GM10847 (cell line): Measurements from ENCODE around the gene ODF4.

Experiments
- POLR2A ChIP-seq: IDR thresholded peaks from 2 replicates; pipeline ENCODE4 v1.6.1; 2011; ENCODE audit not compliant: insufficient read length; ENCODE audit errors: extremely low read depth

ODF4 gene

DNA sequence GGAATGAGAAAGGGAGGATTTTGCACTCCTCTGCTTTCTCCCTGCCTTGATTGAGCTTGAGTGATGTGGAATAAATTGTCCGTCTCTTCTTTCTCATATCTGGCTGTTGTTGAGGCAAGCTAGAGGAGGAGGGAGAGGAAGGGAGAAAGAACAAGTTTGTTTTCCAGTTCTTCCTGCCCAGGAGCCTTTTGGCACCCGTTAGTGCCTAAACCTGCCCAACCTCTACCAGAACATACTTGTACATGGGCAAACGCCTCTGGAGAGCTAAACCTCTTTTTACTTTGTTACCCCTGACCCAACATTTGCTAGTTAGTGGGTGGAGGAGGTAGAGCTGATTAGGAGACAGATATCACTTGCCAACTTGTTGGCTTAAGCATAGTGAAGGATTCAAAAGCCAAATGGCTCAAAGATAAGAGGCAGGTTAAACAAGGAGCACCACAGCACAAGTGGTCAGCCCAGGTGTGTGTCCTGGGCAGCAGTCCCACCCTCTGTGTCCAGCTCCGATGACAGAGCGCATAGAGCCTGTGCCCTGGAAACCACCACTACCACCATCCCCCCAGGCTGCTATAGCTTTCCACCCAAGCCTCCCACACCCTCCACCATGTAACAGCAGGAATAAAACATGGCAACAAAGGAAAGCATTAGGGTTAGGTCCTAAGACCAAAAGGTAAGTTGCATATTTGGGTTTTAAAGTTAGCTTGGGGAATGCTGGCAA is 6.5 kb downstream of the ODF4 start:
- no peak for TF ChIP-seq POLR2A

DNA sequence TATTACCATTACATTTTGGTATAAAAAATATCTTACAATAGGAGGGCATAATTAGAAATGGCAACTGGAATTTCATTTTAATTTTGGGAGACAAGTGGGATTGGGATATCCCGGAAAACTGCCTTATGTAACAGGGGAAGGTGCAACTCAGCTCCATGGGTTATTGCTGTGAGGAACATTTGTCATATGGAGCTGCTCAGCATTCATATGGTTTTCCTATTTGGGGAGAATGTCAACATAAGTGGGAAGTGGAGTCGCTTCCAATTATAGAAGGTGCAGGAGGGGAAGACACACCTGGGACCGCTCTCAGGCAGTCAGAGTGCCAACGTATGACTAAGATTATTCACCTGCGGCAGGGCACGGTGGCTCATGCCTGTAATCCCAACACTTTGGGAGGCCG is 10.7 kb downstream of the ODF4 start:
- no peak for TF ChIP-seq POLR2A

DNA sequence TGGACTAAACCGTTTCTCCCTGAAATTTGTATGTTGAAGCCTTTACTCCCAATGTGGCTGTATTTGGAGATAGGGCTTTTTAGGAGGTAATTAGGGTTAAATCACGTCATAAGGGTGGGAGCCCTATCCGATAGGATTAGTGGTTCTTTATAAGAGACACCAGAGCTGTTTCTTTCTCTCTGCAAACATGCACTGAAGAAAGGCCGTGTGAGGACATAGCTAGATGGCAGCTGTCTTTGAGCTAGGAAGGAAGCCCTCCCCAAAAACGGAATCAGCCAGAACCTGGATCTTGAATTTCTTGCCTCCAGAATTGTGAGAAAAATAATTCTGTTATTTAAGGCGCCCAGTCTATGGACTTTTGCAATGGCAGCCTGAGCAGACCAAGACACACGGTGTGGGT is 14.1 kb downstream of the ODF4 start:
- TF ChIP-seq POLR2A = no peak

DNA sequence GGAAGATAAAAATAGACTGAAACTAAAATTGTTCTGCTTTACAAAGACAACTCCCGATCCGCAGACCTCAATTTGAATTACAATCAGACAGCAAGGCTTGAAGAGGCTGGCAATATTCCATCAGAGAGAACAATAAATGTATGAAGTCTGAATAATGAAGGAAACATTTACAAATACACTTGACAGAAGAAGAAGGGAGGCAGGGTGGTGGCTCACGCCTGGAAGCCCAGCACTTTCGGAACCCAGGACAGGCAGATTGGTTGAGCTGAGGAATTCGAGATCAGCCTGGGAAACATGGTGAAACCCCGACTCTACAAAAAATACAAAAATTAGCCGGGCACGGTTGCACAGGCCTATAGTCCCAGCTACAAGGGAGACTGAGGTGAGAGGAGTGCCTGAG is 14.6 kb downstream of the ODF4 start:
- no peak for TF ChIP-seq POLR2A

DNA sequence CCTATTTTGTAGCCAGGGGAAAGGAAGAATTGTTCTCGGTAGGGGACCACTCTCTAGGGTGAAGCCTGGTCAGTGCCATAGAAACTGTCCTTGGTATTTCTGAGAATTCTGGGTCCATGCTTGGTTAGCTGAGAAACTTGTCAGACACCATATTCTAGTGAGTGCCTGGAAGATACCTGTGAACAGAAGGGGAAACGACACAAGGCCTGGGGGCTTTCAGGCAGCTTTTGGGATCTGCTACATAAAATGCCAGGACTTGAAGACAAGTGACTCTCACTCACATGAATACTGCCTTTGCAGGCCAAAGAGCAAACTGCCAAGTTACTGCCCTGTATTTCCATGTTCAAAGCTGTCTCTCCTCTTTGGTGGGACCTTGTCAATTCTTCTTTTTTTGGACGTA is 18.3 kb downstream of the ODF4 start:
- no peak for TF ChIP-seq POLR2A

DNA sequence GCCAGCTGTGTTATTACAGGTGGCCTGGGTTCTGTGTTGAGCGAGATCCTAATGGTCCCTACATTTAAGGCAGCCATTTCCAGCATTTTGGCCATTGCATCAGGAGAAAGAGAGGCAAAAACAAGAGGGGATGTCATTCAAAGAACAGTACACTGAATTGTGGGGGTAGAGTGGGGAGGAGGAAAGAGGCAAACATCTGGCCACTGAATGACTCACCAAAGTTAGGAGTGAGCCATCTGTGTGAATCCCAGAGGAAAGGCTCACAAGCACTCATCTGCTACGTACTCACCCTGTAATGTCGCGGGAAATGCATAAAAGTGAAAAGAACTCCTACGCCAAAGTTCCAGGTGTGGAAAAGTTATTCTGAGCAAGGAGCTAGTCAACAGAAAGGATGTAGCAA is 20.1 kb downstream of the ODF4 start:
- no peak for TF ChIP-seq POLR2A

DNA sequence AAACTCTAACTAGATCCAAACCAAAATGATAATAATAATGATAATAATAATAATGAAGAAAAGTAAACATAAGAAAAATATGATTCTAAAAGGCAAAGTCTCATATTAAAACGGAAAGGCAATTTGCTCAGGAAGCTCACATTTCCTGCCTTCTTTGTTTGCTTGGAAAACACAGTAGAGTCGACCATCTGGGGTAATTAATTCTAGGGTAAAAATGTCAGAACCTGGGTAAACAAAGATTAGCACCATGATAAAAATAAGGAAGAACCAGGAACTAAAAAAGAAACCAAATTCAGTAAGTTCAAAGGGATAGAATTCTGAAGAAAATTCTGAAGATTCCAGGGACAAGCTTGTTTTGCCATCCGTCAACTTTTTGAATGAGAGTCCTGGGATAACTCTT is 20.6 kb downstream of the ODF4 start:
- no peak for TF ChIP-seq POLR2A

DNA sequence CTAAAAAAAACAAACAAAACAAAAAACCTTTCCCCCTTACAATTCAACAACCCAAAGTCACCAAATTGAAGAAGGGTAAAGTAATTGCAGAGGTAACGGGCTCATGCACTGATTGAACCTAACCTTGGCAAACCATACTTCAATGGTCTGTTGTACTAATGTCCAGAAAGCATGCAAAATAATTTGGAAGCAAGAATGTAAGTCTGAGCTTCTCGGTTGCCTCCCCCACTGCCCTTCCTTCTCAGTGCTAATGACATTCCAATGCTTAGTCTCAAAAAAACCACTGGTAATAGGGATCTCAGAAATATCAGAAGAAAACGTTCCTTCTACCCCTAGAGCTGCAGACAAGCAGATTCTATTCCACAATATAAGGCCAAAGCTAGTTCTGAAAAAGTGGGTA is 21.1 kb downstream of the ODF4 start:
- no peak for TF ChIP-seq POLR2A

DNA sequence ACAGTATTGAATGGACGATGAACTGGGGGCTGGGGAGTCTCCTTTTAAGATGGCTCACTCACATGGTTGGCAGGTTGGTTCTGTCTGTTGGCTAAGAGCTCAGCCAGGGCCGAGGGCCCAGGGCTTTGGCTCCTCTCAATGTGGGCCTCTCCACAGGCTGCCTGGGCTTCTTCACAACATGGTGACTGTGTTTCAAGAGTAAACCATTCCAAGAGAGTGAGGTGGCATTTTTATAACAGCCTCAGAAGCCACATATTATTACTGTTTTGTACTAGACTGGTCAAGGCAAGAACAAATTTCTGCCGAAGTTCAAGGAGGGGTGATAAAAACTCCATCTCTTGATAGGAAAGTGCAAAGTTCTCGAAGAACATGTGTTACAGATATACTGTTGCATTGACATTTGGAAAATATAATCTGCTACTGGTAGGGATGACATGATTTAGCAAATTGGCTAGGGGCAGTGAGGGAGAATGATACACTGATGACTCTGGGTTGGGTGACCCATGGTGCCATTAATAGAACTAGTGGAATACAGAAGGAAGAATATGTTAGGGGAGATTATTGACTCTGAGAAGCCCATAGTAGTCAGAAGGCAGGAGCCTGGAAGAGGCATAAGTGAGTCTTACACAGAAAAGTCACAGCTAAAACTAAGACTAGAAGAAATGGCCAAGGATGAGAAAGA is 23.2 kb downstream of the ODF4 start:
- no peak for TF ChIP-seq POLR2A

DNA sequence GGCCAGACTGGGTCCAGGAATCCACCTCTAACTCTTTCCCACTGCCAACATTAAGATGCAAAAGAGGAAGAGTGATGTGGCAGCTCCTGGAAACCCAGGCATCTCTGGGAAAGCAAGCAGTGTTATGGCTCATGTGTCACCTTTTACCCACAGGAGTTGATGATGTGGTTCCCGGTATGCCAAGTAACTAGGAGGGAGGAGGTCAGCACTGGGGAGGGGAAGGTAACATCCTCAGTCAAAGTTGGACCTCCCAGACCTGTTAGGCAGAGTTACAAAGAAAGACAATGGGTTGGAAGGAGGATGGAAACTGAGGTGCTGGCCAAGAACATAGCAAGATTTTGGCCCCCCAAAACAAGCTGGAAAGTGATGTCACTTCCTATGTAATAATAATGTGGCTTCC is 25.5 kb downstream of the ODF4 start:
- no peak for TF ChIP-seq POLR2A

DNA sequence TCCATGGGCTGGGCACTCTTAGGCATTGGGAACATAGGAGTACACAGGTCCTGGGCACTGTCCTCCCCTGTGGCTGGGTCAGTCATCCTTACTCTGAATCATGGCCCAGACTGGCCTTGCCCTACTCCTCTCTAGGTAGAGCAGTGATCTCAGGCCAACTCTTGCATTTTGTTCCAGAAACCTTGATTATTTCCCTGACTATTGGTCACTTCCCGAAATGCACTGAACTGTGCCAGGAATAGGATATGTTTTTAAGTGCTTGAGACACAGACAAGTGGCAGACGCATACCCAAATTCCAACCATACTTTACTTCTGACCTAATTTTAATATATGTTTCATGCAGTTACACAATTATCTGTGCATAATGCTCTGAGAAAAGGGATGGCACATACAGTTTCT is 26.6 kb downstream of the ODF4 start:
- no peak for TF ChIP-seq POLR2A

DNA sequence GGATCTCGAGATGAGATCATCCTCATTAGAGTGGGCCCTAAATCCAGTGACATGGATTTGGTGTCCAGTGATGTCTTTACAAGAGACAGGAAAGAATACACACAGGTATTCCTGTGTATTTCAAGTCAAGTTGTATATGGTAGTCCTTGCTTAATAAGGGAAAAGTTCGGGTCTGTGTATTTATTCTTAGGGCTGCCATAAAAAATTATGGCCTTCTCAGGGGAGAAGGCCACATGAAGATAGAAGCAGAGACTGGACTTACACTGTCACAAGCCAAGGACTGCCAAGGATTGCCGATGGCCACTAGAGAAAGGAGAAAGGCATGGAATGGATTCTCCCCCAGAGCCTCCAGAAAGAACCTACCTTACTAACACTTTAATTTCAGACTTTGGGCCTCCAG is 28.6 kb downstream of the ODF4 start:
- no peak for TF ChIP-seq POLR2A

DNA sequence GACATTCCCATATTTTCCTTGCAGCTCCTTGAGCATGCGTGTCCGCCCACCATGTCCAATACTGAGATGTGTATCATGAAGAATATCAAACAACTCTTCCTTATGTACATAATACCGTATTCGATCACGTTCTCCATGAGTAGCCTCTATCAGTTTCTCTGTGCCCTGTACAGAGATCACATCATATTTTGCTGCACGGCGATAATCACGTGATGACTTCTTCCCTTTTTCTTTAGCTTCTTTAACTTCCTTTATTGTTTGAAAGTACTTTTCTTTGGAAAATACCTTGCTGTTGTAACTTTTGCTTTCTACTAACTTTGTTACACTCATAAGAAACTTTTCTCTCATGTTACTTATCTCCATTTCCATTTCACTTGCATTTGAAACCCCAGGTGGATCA is 30.3 kb downstream of the ODF4 start:
- no peak for TF ChIP-seq POLR2A

DNA sequence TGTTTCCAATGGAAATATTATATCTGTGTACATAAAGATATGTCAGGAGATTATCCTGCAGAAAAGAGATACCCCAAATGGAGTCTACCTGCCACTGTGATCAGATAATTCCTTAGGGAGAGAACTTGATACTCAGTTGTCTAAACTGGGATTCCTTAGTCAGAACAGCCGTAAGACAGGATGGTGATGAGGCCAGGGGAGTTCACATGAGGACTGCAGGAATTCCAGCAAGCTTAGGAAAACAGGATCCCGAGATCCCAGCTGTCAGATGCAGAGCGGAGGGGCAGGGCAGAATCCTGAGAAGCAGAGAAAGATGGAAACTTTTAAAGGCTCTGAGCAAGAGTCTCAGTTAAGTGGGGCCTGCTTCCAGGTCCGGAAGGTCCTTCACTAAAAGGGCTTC is 32.1 kb downstream of the ODF4 start:
- no peak for TF ChIP-seq POLR2A

DNA sequence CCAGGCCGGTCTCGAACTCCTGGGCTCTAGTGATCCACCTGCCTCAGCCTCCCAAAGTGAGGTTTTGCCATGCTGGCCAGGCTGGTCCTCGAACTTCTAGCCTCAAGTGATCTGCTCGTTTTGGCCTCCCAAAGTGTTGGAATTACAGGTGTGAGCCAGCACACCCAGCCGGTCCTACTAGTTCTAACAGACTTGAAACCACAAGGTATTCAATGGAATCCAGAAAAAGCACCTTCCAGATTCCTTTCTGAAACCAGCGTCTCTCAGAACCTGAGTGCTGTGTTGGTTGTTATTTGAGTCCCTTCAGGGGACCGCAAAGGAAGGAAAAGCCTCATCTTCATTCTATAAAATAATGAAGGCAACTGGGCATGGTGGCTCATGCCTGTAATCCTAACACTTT is 32.8 kb downstream of the ODF4 start:
- no peak for TF ChIP-seq POLR2A

DNA sequence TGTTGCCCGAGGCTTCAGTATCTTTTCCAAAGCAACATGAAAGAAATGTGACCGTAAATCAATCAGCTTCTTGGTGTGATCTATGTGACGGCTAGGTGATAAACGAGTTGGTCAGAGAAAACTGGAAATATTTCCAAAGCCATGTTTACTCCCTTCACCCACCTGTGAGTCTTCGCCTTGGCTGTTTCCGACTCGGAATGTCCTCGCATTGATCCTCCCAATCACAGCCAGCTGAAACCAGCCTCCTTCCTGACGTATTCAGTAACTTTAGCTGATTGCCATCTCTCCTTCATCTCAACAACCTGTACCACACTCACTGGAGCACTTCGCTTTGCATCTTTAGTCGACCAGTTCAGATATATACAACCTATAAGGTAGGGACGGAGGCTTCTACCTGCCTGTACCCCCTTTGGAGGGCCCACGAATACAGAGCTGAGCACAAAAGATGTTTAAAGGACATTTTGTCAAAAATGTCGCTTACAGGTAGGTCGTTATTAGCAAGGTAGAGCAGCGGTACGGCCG is 36.2 kb downstream of the ODF4 start:
- TF ChIP-seq POLR2A = no peak
